HG02798 (cell line): Measurements from ENCODE around the gene CD6.
A peak's percentile ranks its signal among the peaks of the same experiment; 100 is the strongest.
"Not testable (repeated sequence)": the region's sequence is repeated elsewhere in the genome, so short reads cannot be mapped to it uniquely, and the experiment has no call there.

ENCODE experiments used
- ATAC-seq: cut with Tn5 transposase; IDR thresholded peaks from one replicate; pipeline ENCODE4 v1.9.1; 2021; ENCODE audit warnings: mild to moderate bottlenecking; ENCODE audit not compliant: unreplicated experiment, poor library complexity

Gene CD6

DNA sequence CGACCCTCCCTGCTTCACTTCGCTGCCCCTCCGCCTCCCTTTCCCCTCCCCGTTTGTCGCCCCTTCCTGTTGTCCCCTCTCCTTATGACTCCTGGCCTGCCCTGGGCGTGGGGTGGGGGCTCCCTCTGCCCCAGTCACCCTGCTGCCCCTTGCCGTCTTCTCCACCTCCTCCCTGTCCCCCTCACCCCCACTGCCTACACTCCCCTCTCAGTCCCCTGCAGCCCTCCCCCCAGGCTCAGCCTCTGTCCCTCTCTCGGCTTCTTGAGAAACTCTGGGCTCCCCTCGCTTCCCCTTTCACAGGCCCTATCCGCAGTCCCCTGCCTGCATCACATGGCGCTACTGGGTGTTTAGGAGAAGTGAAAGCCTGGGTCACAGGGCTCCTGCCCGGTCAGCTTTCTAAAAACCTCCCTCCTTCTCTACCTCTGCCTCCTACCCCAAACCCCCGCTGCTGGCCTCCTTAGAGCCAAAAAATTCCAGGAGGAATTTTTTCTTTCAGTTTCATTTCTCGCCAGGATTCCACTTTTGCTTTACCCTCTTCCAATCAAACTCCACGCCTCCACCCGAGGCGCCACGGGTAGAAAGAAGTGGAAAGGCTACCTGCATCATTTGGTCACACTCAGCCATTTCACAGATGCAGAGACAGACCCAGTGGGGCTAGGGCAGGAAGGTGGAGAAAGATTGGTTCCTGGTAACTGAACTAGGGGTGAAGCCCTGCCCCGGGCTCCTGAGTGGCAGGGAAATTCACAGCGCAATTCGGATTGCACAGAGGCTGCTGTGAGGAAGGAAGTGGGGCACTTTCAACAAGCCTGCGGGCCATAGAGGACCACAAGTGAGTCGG lies 19.4 kb upstream of the CD6 start, which contains the start of gene SLC15A3:
SLC15A3 (minus strand) TSS at position 273 of the 838 bp plus-strand sequence. CDS start 625 bp downstream, outside the sequence.
- ATAC-seq, result peak; percentile 73

DNA sequence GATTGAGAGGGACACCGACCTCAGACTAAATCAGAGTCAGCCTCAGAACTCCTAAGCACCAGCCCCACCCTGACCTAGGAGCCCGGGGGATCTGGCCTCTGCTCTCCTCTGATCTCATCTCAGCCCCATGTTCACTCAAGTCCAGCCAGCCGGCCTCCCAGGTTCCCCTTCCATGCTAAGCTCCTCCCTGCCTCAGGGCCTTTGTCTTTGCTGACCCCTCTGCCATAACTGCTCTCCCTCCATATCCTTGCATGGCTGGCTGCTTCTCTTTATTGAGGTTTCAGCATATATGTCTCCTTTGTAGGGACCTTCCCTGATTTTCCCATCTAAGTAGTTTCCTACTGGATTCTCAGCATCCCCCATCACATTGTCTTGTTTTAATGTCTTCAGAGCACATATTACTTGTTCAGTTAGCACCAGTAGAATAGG lies 18.7 kb upstream of the CD6 start:
- no peak for ATAC-seq

DNA sequence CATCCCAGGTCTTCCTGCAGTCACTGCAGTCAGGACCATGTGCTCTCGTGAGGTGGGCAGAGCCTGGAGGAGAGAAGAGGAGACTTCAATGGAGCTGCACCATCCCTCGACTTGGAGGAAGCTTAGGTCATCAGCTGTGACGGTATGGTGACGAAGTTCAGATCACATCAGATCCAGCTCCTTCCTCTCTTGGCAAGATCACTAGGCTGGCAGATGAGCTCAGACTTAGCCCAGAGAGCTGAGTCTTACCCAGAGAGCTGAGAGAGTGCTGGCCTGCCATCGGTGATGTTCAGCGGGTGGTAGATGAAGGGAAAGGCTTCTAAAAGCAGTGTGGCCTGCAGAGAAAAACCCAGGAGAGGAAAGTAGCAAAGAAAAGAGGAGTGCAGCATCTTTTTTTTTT lies 17.7 kb upstream of the CD6 start:
- no peak for ATAC-seq

DNA sequence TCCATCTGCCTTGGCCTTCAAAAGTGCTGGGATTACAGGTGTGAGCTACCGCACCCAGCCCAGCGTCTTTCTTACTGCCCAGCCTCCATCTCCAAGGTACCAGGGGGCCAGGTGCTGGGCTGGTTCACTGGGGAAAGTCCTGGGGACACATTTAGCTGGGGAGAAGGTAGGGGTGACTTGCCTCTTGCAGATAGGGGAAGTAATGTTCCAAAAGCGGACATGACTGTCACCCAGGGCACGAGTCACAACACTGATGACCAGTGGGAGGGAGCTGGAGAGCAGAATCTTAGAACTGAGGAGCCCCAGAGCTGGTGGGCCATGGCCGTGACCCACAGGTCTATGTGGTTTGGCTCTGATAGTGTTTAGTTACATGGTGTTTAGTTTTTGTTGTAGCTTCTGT lies 17.1 kb upstream of the CD6 start:
- no peak for ATAC-seq

DNA sequence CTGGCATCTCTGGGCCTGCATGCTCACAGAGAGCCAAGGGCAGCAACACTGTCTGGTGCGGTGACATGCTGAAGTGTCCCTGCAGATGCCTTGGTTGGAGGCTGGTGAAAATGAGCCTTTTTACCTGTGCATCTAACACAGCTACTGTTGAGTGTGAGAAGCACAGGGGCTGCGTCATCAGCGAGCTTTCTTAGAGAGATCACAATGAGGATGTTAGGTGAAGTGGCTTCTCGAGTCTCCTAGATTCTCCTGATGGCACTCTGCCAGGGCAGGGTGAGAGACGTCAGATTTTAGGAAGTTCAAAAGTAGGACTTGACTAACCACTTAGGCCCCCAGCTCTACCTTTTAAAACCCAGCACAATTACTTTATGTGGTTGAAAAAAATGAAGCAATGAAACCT lies 15.9 kb upstream of the CD6 start:
- ATAC-seq, result no peak

DNA sequence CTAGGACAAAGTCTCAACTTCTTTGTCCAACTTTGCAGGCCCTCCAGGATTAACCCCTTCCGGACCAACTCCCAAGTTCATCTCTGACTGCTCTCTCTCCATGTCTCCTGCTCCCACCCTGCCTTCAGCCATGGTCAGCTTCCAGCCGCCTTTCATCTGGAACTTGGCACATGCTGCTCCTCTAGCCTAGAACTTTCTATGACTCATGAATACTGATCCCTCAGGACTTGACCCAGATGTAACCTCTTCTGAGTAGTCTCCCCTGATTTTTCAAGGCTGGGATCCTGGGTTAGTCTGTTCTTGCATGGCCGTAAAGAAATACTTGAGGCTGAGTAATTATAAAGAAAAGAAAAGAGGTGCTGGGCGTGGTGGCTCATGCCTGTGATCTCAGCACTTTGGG lies 14.3 kb upstream of the CD6 start:
- ATAC-seq, result no peak

DNA sequence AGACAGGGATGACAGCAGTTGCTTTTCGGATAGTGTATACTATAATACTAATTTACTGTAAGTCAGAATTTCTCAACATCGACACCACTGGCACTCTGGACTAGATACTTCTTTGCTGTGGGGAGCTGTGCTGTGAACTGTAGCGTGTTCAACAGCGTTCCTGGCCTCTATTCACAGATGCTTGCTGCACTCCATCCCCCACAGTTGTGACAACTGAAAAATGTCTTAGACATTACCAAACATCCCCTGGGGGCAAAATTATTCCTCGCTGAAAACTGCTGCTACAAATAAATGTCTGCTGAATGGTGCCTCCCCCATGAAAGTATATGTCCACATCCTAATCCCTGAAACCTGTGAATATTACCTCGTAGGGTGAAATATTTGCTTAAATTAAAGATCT lies 12.0 kb upstream of the CD6 start:
- no peak for ATAC-seq

DNA sequence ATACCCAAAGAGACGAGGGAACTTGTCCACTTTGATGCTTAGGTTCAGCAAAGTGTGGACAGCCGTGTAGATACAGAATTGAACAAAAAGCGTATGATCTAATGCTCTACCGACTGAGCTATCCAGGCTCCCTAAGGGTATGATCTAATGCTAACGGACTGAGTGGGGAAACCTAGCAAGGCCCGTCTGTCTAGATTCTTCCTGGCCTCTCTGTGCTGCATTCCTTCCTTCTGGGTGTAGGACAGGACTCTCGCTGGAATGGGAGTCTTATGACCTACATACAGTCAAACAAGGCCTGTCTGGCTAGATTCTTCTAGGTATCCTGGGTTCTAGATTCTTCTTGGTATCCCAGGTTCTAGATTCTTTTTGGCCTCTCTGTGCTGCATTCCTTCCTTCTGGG lies 11.1 kb upstream of the CD6 start:
- no peak for ATAC-seq

DNA sequence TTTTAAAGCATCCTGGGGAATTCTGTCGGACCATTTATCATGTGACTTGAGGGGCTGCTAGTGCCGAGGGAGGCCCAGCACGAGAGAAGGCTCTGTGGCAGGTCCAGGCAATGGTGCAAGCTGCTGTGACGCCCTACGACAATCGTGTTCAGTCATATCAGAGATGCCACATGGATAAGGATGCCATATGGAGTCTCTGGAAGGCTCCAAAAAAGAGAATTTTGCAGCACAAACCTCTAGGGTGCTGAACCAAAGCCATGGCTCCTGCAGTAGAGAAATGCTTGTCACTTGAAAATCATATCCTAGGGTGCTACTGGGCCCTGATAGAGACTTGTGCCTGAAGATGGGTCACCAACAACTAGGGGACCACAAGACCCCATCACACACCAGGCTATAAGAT lies 6.7 kb upstream of the CD6 start:
- no peak for ATAC-seq

DNA sequence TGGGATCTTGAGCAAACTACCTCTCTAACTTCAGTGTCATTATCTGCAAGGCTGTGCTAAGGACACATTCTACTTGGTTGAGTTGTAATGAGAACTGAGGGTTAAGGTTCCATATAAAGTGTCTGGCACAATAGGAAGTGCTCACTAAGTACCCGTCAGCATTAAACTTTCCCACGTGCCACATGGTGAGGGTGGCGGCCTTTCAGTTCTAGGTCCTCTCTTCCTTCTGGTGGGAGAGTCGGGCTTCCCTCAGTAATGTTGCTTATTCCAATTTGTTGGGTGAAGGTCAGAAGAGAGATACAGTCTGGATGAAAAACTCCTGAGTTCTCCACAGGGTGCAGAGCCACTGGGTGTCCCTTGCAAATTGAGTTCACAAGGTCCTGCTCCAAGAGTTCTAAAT lies 4.6 kb upstream of the CD6 start:
- no peak for ATAC-seq

DNA sequence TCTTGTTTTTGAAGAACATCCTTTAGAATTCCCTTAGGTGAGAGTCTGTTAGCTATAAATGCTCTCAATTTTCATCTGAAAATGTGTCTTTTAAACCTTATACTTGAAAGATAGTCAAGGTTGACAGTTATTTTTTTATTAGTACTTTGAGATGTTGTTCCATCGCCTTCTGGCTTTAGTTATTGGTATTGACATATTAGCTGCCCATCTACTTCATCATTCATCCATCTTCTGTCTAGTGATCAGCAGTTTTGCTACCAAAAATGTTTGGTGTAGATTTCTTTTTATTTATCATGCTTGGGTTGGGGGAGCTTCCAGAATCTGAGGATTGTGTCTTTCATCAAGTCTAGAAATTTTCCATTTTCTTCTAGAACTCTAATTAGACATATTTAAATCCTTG lies 3.3 kb upstream of the CD6 start:
- ATAC-seq, result no peak

DNA sequence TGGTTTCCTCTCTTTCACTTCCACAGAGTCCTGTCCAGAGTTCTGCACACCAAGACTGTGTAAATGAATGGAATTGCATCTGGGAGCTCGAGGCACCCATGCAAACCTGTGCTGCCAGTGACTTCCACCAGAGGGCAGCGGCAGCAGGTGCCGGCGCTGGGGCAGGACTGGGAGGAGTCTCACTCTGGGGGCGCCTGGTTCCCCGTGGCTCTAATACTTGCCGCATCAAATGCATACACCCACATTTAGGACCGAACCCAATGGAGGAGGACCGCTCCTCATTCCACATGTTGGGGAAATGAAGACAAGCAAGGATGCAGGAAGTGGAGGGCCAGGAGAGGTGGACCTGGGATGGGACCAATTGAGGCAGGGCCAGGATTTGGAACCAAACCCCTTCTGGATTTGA lies 1.1 kb upstream of the CD6 start:
- peak; percentile 69 for ATAC-seq

DNA sequence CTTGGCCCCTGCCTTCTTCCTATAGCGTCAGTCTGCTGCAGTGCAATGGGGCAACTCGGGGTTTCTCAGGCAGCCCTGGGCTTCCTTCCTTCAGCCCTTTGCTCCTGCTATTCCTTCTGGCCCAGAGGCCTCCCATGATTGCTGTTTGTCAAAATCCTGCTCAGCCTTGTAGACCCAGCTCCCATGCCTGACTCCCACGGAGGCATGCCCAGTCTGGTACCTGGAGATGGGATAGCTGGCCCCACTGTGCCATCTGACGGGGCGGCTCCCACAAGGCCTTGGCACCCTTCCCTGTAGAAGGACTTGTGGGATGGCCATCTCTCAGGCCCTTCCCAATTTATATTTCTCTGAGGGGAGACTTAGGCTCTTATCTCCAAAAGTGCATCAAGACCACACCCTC lies 590 bp upstream of the CD6 start:
- no peak for ATAC-seq

DNA sequence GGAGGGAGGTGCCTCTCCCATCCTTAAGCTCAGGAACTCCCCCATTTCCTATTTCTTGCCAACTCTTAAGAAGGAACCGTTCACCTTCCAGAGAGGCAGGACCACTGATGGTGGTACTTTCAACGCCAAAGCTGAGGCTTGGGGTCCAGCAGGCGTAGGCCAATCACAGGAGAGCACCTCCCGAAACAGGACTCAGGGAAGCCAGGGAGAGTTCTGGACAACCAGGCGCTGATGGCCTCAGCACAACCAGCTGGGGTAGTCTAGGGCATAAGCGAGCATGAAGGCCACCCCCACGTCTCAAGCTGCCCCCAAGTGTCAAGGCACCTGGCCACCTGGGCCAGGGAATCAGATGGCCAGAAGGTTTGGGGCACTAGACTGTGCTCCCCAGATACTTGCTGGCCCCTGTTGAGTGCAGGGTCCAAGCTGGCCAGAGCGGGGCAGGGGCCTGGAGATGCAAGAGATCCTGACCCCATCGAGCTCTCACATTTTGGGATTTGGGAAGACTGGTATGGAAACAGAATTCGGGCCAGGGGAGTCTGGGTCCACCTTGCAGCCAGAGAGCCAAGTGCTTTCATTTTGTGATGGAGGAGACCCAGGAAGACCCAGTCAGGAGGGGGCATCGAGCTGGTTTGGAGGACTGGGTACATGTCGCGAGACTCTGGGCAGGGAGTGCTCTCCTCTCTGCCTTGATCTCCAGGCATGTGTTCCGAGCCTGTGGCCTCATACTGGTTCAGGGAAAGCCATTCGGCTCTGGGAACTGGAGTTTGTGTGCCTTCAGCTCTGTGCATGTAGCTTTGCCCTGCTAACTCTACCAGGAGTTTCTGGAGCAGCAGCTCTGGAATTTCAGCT lies 926 bp downstream of the CD6 start:
- ATAC-seq, result no peak

DNA sequence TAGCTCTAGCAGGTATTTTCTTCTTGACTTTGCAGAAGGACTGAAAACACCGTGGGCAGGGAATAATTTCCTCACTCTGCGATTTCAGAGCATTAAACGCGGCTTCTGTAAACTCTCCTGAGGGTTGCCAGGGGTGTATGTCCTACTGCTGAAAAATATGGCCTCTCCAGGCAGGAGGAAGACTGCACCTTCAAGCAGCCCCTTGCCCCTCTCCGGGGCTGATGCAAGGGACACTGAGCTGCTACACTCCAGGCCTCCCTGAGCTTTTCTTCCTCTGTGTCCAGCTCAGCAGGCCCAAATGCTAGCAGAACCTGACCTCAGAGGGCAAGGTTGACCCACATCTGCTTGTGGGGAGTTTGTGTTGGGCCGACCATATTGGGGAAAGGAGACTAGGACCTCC lies 2.2 kb downstream of the CD6 start:
- no peak for ATAC-seq

DNA sequence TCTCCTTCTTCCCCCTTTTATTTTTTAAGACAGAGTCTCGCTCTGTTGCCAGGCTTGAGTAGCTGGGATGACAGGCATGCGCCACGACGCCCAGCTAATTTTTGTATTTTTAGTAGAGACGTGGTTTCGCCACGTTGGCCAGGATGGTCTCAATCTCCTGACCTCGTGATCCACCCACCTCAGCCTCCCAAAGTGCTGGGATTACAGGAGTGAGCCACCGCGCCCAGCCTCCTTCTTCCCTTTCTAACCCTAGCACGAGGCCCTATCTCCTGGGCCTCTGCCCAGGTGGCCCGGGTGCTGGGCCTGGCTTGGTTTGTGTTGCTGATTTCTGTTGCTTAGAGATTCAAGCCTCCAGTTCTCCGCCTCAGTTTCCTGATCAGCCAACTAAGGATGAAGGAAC lies 2.8 kb downstream of the CD6 start:
- ATAC-seq, result not testable (repeated sequence)

DNA sequence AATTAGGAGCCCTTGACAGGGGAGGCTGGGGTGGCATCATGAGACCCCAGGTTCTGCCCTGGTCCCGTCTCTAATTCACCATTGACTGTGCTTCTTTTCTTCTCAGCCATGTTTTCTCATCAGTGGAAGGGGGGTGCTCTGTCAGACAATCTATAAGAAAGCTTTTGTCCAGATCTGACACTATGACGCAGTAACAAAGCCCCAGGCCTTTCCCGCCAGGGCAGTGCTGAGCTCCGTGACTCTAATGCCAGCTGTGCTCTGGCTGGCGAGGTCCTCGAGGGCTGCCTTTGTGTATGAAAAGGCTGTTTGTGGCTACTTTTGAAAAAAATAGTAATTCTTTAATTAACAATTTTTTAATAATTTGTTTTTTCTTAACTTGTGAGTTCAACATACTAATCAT lies 3.2 kb downstream of the CD6 start:
- no peak for ATAC-seq

DNA sequence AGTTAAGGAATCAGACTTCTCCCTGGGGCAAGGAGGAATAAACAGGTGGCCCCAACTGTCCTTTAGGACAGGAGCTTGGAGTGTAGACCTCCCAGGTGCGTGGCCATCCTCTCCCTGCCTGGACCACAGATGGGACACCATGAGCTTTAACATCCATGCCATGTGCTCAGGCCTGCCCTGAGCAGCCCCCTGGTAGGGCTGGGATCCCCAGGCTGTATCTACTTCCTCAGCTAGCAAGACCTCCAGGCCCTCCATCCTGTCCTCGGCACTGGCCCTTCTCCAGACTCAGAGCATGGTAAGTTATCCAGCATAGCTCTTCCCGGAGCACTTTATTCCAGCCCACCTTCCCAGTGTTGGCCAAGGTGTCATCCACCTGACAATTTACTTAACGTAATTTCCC lies 5.7 kb downstream of the CD6 start:
- ATAC-seq, result no peak

DNA sequence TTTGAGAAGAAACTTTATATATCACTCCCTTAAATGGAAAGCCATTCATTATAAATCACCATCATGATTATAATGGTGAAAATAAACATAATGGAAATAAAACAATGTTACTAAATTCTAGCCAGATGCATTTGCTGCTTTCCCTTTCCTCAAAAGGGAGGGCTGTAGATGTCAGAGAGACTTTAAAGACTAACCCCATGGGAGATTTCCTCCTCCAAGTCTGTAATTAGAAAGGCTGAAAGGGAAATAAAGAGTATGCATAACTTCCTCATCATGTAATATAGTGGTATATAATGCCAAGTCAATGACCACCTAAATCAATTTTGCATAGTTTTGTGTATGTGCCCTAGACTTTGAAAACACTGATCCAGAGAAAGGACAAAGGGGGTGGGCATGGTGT lies 6.4 kb downstream of the CD6 start:
- ATAC-seq, result no peak

DNA sequence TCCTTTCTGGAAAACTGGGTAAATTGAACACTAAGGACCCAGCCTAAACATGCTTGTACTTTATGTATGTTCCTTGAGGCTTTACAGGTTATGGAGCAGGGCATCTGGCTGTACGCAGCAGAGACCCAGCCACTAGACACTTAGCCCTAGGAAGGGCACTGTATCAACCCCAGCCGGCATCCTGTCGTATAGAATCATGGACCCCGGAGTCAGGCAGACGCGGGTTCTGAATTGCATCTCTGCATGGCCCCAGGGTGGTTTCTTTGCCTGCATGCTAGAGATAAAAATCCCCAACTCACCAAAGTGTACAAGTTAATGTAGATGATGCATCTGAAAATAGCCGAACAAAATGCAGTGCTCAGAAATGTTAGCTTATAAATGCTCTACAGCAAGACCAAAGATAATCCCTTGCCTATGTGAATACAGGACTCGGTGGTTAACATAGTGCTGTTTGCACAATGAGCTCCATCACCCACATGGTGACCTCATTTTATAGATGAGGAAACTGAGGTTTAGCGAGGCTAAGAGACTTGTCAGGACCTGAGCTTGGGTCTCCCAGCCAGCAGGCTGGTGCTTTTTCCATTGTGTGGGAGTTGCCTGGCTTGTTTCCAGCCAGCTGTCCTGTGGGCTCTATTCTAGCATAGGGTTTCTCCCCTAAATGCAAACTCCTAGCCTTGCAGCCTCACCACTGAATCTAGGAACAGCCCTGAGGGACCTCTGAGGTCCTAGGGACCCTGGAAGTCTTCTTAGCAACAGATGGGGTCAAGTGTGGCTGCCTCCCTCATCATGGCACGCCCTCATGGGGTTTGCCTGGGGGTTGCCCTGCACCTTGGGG lies 7.3 kb downstream of the CD6 start:
- peak; percentile 60 for ATAC-seq

DNA sequence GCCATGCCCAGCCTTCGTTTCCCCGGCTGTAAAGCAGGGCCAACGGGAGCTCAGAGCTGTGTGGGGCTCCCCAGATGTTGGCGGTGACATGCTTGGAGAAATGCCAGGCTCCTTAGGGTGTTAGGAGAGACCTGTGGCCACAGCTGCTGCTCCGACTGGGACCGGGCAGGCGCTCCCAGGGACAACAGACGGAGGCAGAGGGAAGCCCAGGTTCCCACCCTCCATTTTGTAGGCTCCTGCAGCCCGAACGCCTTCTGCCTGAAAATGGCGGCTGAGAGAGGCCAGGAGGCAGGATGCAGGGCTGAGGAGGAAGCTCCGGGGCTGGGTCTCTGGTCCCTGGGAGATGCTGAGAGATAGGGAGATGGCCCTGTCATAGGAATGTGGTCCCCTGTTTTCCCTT lies 10.0 kb downstream of the CD6 start:
- no peak for ATAC-seq
